GM13977 (cell line): Measurements from ENCODE around the gene ZMPSTE24.

Experiments
- DNase-seq: peaks from one replicate; pipeline ENCODE4 v3.0.0; 2012; ENCODE audit warnings: low spot score
- CTCF ChIP-seq: IDR thresholded peaks from 2 replicates; pipeline ENCODE4 v1.5.1; 2012; ENCODE audit warnings: mild to moderate bottlenecking, control low read depth; ENCODE audit not compliant: insufficient read depth; ENCODE audit errors: extremely low read depth, missing control alignments
- in situ Hi-C: fragments of 300-500 bp; cut with MboI; formaldehyde crosslinking; loops from one replicate; pipeline ENCODE4 v1.12.0; 2022; ENCODE audit warnings: low sequenced_read_pairs, low pct_unique_long_range_greater_than_20kb, mixed read lengths, inconsistent platforms; ENCODE audit not compliant: unreplicated experiment

The ZMPSTE24 gene

DNA sequence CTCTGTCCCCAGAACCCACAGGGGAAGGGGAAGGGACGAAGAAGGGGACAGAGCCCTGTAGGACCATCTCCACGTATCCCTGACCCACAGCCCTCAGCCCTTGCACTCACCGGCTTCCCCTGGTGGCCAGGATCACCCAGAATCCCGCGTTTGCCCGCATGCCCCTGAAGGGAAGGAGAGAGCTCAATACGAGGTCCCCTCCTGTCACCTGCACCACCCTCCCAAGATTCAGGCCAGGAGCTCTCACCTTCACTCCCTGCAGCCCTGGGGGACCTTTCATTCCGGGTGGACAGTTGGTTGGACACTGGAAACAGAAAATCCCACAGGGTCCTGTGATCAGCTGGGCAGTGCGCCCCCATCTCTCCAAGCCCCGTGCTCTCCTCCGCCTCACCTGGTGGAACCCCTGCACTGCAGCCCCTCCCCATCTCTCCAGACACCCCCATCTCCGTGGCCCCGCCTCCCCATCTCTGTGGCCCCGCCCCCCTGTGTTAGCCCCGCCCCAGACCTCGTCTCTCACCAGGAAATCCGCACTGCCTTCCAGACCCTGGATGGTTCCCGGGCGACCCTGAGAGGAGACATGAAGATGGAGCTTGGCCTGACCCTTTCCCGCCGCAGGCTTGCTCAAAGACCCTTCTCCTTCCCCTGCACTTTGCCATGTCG is 53.1 kb downstream of the ZMPSTE24 start:
- DNase-seq, result no peak
- TF ChIP-seq CTCF, result no peak
- in situ Hi-C loops, result no loop called here

- no peak for DNase-seq
- no peak for TF ChIP-seq CTCF
- in situ Hi-C loops, result no loop called here
These were observed 53.7 kb downstream of the ZMPSTE24 start for GRCh38 chr1:40311692-40312091.

- in situ Hi-C loops, result no loop called here
- DNase-seq, result peak; percentile 85
- TF ChIP-seq CTCF, result peak; percentile 29
These were observed 54.5 kb downstream of the ZMPSTE24 start for GRCh38 chr1:40312238-40313205.

DNA sequence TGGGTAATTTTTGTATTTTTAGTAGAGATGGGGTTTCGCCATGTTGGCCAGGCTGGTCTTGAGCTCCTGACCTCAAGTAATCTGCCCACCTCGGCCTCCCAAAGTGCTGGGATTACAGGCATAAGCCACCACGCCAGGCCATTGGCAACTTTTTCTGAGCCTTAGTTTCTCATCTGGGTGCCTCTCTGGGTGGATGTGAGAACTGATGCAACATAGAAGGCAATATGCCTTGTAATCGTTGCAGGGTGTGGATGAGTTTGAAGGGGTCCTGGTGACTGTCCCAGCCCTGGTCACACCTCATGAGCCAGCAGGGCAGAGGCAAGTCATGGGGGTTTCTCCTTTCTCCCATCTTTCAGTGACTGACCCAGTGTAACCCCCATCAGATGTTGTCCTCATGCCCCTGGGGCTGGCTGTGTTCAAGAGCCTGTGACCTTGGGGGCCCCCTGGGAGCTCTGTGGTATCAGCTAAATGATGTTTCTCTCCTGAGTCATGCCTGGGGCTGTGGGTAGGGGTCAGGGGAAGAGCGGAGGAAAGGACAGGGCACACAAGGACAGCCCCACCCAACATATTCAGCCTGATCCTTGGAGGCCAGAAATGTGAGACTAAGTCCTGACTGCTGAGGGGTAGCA is 55.4 kb downstream of the ZMPSTE24 start:
- in situ Hi-C loops, result no loop called here
- TF ChIP-seq CTCF, result no peak
- no peak for DNase-seq

DNA sequence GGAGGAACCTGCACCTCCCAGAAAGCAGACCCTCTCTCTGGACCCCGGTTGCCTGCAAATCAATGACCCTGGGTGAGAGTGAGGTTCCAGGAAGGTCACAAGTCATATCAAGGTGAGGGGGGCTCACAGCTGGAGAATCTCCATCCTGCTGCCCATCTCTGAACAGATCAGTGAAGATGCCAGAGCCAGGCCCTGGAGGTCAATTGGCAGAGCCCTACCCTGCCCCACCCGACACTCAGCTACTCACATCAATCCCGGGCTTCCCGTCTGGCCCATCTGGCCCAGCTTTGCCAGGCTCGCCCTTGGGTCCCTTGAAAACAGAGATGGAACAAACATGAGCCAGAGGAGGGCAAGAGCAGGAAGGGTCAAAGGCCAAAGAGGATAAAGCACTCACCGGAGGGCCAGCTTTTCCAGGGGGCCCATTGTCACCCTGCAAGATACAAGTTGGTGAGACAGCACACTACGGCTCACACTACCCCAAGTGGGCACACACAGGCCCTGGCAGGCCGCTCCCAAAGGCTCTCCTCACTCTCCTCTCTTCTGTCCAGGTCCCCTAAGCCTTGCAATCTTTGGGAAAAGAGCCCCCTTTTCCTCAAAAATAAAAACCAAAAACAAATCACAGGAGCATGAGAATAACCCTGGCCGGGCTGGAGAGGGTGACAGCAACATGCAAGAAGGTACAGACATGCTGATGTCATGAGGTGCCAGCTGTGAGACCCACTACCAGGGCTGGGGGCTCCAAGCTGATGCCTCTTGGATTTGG is 56.1 kb downstream of the ZMPSTE24 start:
- no peak for DNase-seq
- no peak for TF ChIP-seq CTCF
- in situ Hi-C loops, result no loop called here

GRCh38 chr1:40314721-40315238 is 56.7 kb downstream of the ZMPSTE24 start:
- no peak for TF ChIP-seq CTCF
- DNase-seq, result no peak
- in situ Hi-C loops, result no loop called here
